DMS 273 (cell line): ENCODE results near the gene AIG1.
"Not testable (repeated sequence)": the region's sequence is repeated elsewhere in the genome, so short reads cannot be mapped to it uniquely, and the experiment has no call there.

Experiments
- DNase-seq: peaks from one replicate; lab custom pipeline; 2025; ENCODE audit not compliant: unreplicated experiment; lab: John Stamatoyannopoulos, UW

Gene AIG1

GRCh38 chr6:143055891-143056290, 4.8 kb upstream of the AIG1 start:
- DNase-seq: no peak

- peak; percentile 9 for DNase-seq
Observed at GRCh38 chr6:143058987-143059386, 1.7 kb upstream of the AIG1 start.

GRCh38 chr6:143059663-143060353, 881 bp upstream of the AIG1 start:
- peak; percentile 39 for DNase-seq

- peak; percentile 92 for DNase-seq
Observed at GRCh38 chr6:143060354-143060805, 309 bp upstream of the AIG1 start.

GRCh38 chr6:143061597-143062385, 1.1 kb downstream of the AIG1 start:
- DNase-seq: peak; percentile 37

- DNase-seq: no peak
Observed at GRCh38 chr6:143062551-143062950, 1.9 kb downstream of the AIG1 start.

- DNase-seq: no peak
Observed at GRCh38 chr6:143063631-143064030, 2.9 kb downstream of the AIG1 start.

GRCh38 chr6:143064271-143064670, 3.6 kb downstream of the AIG1 start:
- no peak for DNase-seq

GRCh38 chr6:143064951-143065683, 4.4 kb downstream of the AIG1 start:
- no peak for DNase-seq

GRCh38 chr6:143068001-143068400, 7.3 kb downstream of the AIG1 start:
- DNase-seq: no peak

- DNase-seq: no peak
Observed at GRCh38 chr6:143074101-143074500, 13.4 kb downstream of the AIG1 start.

- DNase-seq: no peak
Observed at GRCh38 chr6:143074670-143075318, 14.1 kb downstream of the AIG1 start.

GRCh38 chr6:143078468-143079324, 18.0 kb downstream of the AIG1 start:
- DNase-seq: no peak

GRCh38 chr6:143079325-143079640, 18.6 kb downstream of the AIG1 start:
- no peak for DNase-seq

- not testable (repeated sequence) for DNase-seq
Observed at GRCh38 chr6:143082274-143082673, 21.6 kb downstream of the AIG1 start.

GRCh38 chr6:143084019-143084418, 23.3 kb downstream of the AIG1 start:
- not testable (repeated sequence) for DNase-seq

GRCh38 chr6:143087335-143087734, 26.6 kb downstream of the AIG1 start:
- not testable (repeated sequence) for DNase-seq

- DNase-seq: no peak
Observed at GRCh38 chr6:143087856-143088255, 27.2 kb downstream of the AIG1 start.

- DNase-seq: no peak
Observed at GRCh38 chr6:143090314-143091044, 29.8 kb downstream of the AIG1 start.

GRCh38 chr6:143092768-143093167, 32.1 kb downstream of the AIG1 start:
- DNase-seq: no peak
